Mucosa of descending colon (tissue), 3 donors: ENCODE measurements around the gene CDC42BPA. TPM values are rescaled to one million over a fixed set of nuclear protein-coding genes. Genes with fewer than 3 reads are reported as not detected.

Source experiments
- ATAC-seq: fragments of 200-7000 bp; cut with Tn5 transposase; one replicate; pipeline ENCODE4 v1.9.1; 2020; ENCODE audit warnings: mild to moderate bottlenecking, moderate library complexity
- DNase-seq, 3 donors: peaks; one replicate each; pipeline ENCODE4 v3.0.0-alpha.2; 2020
- H3K36me3 ChIP-seq: fragments of 200-600 bp; one replicate; pipeline ENCODE4 v1.8.0; 2021; ENCODE audit warnings: low read depth, mild to moderate bottlenecking
- H3K4me1 ChIP-seq: fragments of 200-600 bp; one replicate; pipeline ENCODE4 v1.8.0; 2021; ENCODE audit warnings: low read depth, mild to moderate bottlenecking
- H3K4me3 ChIP-seq: fragments of 200-600 bp; one replicate; pipeline ENCODE4 v1.8.0; 2021; ENCODE audit warnings: mild to moderate bottlenecking
- H3K9me3 ChIP-seq: fragments of 200-600 bp; one replicate; pipeline ENCODE4 v1.8.0; 2021; ENCODE audit warnings: mild to moderate bottlenecking
- CTCF ChIP-seq: fragments of 200-600 bp; IDR thresholded peaks from one replicate; pipeline ENCODE4 v1.8.0; 2022; ENCODE audit warnings: antibody characterized with exemption, mild to moderate bottlenecking
- intact Hi-C, 2 donors: fragments of 100-400 bp; cut with DNase I in 1 of 2; cut with micrococcal nuclease in 1 of 2; formaldehyde crosslinking; loops; one replicate each; pipeline versions ENCODE4 v1.11.0 to v1.11.1; 2022; cut with DNase I, micrococcal nuclease
- total RNA-seq, 3 donors: library from RNA; stranded (reverse); fragmentation: NEBNext Ultra II Directional in 2 of 3; extraction: Animal tissue kit (Norgen Biotek cat#: 25700) in 2 of 3; gene quantifications; one replicate each; pipeline versions ENCODE4 v1.2.1 to v1.2.4, GENCODE V29; 2021 to 2023
- donor health status: DM: no; HTN: no; CAD: no; lungs with moderate emphysema.
- donor health status: DM: no; HTN: no; CAD: no.
- donor health status: DM: no; HTN: yes; CAD: no.

Gene CDC42BPA
- total RNA-seq, 3 donors from 2014 or later, result 32.6 to 70.7 (median 50.2) TPM

- no peak for ATAC-seq
- no peaks in the 10 kb centered on the region for H3K36me3 ChIP-seq
- H3K9me3 ChIP-seq, result no peaks in the 10 kb centered on the region
- no peak overlapping the region for H3K4me3 ChIP-seq
- H3K4me1 ChIP-seq, result no peaks in the 10 kb centered on the region
- no peak for TF ChIP-seq CTCF
- no peak for DNase-seq
- intact Hi-C loops, result no loop called here
Measured at GRCh38 chr1:227300682-227301081, 17.6 kb downstream of the CDC42BPA start.

- Histone ChIP-seq H3K4me3 (no peak overlapping the region), H3K9me3 (no peaks in the 10 kb centered on the region), H3K36me3 (no peaks in the 10 kb centered on the region), H3K4me1 (no peaks in the 10 kb centered on the region)
- ATAC-seq (peak; percentile 88), DNase-seq (no peak)
- intact Hi-C loops, result no loop called here
- no peak for TF ChIP-seq CTCF
Measured at GRCh38 chr1:227299688-227300087, 18.6 kb downstream of the CDC42BPA start.

- Histone ChIP-seq H3K9me3 (no peaks in the 10 kb centered on the region), H3K4me1 (no peaks in the 10 kb centered on the region), H3K36me3 (no peaks in the 10 kb centered on the region), H3K4me3 (no peak overlapping the region)
- no peak for TF ChIP-seq CTCF
- ATAC-seq, result no peak
- intact Hi-C loops, result no loop called here
- DNase-seq, result no peak
Measured at GRCh38 chr1:227299241-227299627, 19.1 kb downstream of the CDC42BPA start.

GRCh38 chr1:227298512-227299240 is 19.6 kb downstream of the CDC42BPA start:
- H3K4me3 ChIP-seq, result no peak overlapping the region
- no peaks in the 10 kb centered on the region for H3K36me3 ChIP-seq
- H3K9me3 ChIP-seq, result no peaks in the 10 kb centered on the region
- no peak for DNase-seq
- no peaks in the 10 kb centered on the region for H3K4me1 ChIP-seq
- intact Hi-C loops, result no loop called here
- no peak for TF ChIP-seq CTCF
- no peak for ATAC-seq

GRCh38 chr1:227297073-227297793 is 21.1 kb downstream of the CDC42BPA start:
- no peak for TF ChIP-seq CTCF
- DNase-seq (no peak), ATAC-seq (no peak)

More at GRCh38 chr1:227297073-227297793, 21.1 kb downstream of the CDC42BPA start:
- no peaks in the 10 kb centered on the region for H3K4me1 ChIP-seq
- intact Hi-C loops, result no loop called here
- H3K9me3 ChIP-seq, result no peaks in the 10 kb centered on the region
- no peak overlapping the region for H3K4me3 ChIP-seq
- H3K36me3 ChIP-seq, result no peaks in the 10 kb centered on the region
